Measurements from ENCODE around the gene EPHA2.

GRCh38 chr1:16129921-16130543 lies 25.8 kb downstream of the EPHA2 start:
- no peak for TF ChIP-seq JUND (IDR thresholded peaks at IDR 0.05)
- TF ChIP-seq CTCF (IDR thresholded peaks at IDR 0.05; ENCODE audit: low read depth, low read length, missing input control), result no peak
- no peak for TF ChIP-seq REST (IDR thresholded peaks at IDR 0.05)
- no peak for TF ChIP-seq RAD21 (IDR thresholded peaks at IDR 0.05)
- no peak for TF ChIP-seq FOXA2 (IDR thresholded peaks at IDR 0.05)
- TF ChIP-seq GABPA (IDR thresholded peaks at IDR 0.05 in 1 of 2, conservative IDR thresholded peaks at IDR 0.05 in 1 of 2), result no peak
- TF ChIP-seq SP1 (IDR thresholded peaks at IDR 0.05), result no peak
- no peak for TF ChIP-seq RXRA (IDR thresholded peaks at IDR 0.05)
- TF ChIP-seq TAF1 (conservative IDR thresholded peaks at IDR 0.05), result no peak
- TF ChIP-seq YY1 (IDR thresholded peaks at IDR 0.05), result no peak

Data from liver (tissue), 3 donors.